Body of pancreas (tissue), 4 donors: ENCODE results near the gene SCN8A.

Experiments used
- CTCF ChIP-seq, 7 experiments: fragments of 450-650 bp in 4 of 7; fragments of 200-600 bp in 3 of 7; sonication (generic) in 3 of 7; IDR thresholded peaks; one replicate each; pipeline ENCODE4 v1.5.1; 2016 to 2019; ENCODE audit warnings: antibody characterized with exemption in 7 of 7
- POLR2A ChIP-seq, 3 donors: fragments of 450-650 bp; IDR thresholded peaks; one replicate each; pipeline ENCODE4 v1.6.1; 2016; ENCODE audit warnings: antibody characterized with exemption in 3 of 3, mild to moderate bottlenecking in 2 of 3

GRCh38 chr12:51846271-51846691 lies 255.2 kb downstream of the SCN8A start:
- TF ChIP-seq POLR2A (IDR thresholded peaks at IDR 0.05) (no peak), CTCF (IDR thresholded peaks at IDR 0.05) (no peak)
